K562 (cell line): ENCODE data around the gene VEGFA. TPM values are rescaled to one million over a fixed set of nuclear protein-coding genes. Genes with fewer than 3 reads are reported as not detected.

Source experiments
- ELF1 ChIP-seq: fragments of 200-800 bp; sonication (Bioruptor generic); IDR thresholded peaks from 2 replicates; pipeline ENCODE4 v1.6.1; 2016; ENCODE audit warnings: missing genetic modification characterization, missing compliant biosample characterization
- HDAC3 ChIP-seq: fragments of 450-650 bp; IDR thresholded peaks from 2 replicates; pipeline ENCODE4 v1.6.1; 2018; ENCODE audit warnings: borderline replicate concordance, mild to moderate bottlenecking, moderate library complexity; ENCODE audit not compliant: partially characterized antibody
- HDAC6 ChIP-seq: IDR thresholded peaks from 2 replicates; pipeline ENCODE4 v1.6.1; 2012; ENCODE audit warnings: low read depth, mild to moderate bottlenecking, control low read depth, inconsistent platforms, low read length, moderate library complexity
- POLR2AphosphoS5 ChIP-seq: IDR thresholded peaks from 2 replicates; pipeline ENCODE4 v1.6.1; 2011; ENCODE audit warnings: mild to moderate bottlenecking, low read depth, low read length, moderate library complexity; ENCODE audit not compliant: control insufficient read depth, insufficient read depth
- ZFP1 ChIP-seq: fragments of 450-650 bp; formaldehyde crosslinking; IDR thresholded peaks from 2 replicates; pipeline ENCODE4 v1.4.0; 2020; ENCODE audit warnings: mild to moderate bottlenecking, mixed read lengths
- ZNF263 ChIP-seq: sonication (generic); formaldehyde crosslinking; IDR thresholded peaks from 2 replicates; pipeline ENCODE4 v1.8.0; 2022; ENCODE audit warnings: mild to moderate bottlenecking, missing genetic modification reagents, borderline replicate concordance
- ZNF551 ChIP-seq: fragments of 250-450 bp; sonication (Bioruptor Pico); IDR thresholded peaks from 2 replicates; pipeline ENCODE4 v1.5.0; 2021; ENCODE audit warnings: mild to moderate bottlenecking, moderate library complexity
- ZNF583 ChIP-seq: fragments of 250-450 bp; sonication (Bioruptor Pico); IDR thresholded peaks from 2 replicates; pipeline ENCODE4 v1.4.0; 2020
- polyA plus RNA-seq, 8 experiments: library from polyadenylated mRNA; depleted of rRNA in 4 of 8; stranded (reverse) in 5 of 8; unstranded in 3 of 8; fragments of >200 nt; fragmentation: Nextera tagmentation in 2 of 8; fragmentation: Illumina TruSeq in 1 of 8; extraction: Ambion mirVana in 2 of 8; extraction: Trizol in 1 of 8; gene quantifications; 2 replicates each; pipeline versions ENCODE4 v1.2.1 to v1.2.3, GENCODE V29; 2011 to 2014; ENCODE audit warnings: inconsistent platforms in 1 of 8, missing spikeins in 1 of 8
- total RNA-seq, 7 experiments: library from RNA; depleted of rRNA in 6 of 7; stranded (reverse); fragments of >200 nt in 6 of 7; fragmentation: Illumina TruSeq in 2 of 7; extraction: Trizol in 2 of 7; gene quantifications; 2 replicates each; pipeline versions ENCODE4 v1.2.1 to v1.2.3, GENCODE V29; 2011 to 2021; ENCODE audit warnings: low replicate concordance in 1 of 7
- TF ChIP-seq, protein P1 (sequence below): fragments of 450-650 bp; formaldehyde crosslinking; IDR thresholded peaks from 2 replicates; pipeline ENCODE4 v1.4.0; 2020; ENCODE audit warnings: mild to moderate bottlenecking
- TF ChIP-seq, protein P2 (sequence below), 2 experiments: IDR thresholded peaks in 1 of 2; conservative IDR thresholded peaks in 1 of 2; 2 replicates each; pipeline ENCODE4 v1.6.1; 2016; ENCODE audit warnings: low read depth in 2 of 2, mild to moderate bottlenecking in 1 of 2, missing compliant biosample characterization in 1 of 2, missing genetic modification characterization in 1 of 2, moderate library complexity in 1 of 2
- TF ChIP-seq, protein P3 (sequence below): fragments of 250-450 bp; sonication (Bioruptor Pico); IDR thresholded peaks from 2 replicates; pipeline ENCODE4 v1.8.0; 2022; ENCODE audit warnings: inconsistent platforms
- TF ChIP-seq, protein P4 (sequence below), 2 experiments: fragments of 450-650 bp; IDR thresholded peaks; 2 replicates each; pipeline ENCODE4 v1.6.1; 2016
- TF ChIP-seq, protein P5 (sequence below): fragments of 450-650 bp; formaldehyde crosslinking; IDR thresholded peaks from 2 replicates; pipeline ENCODE4 v1.4.0; 2022; ENCODE audit warnings: missing genetic modification characterization
- TF ChIP-seq, protein P6 (sequence below): IDR thresholded peaks from 3 replicates; pipeline ENCODE4 v1.6.1; 2011; ENCODE audit warnings: borderline replicate concordance, mild to moderate bottlenecking, moderate library complexity; ENCODE audit not compliant: insufficient read length; ENCODE audit errors: extremely low read depth

The VEGFA gene
- total and polyA plus RNA-seq, 9 of the 15 experiments (the other 6 are each of a cell fraction or from before 2014, with no cell fraction given), result 14.0 to 271 (median 124) TPM

DNA sequence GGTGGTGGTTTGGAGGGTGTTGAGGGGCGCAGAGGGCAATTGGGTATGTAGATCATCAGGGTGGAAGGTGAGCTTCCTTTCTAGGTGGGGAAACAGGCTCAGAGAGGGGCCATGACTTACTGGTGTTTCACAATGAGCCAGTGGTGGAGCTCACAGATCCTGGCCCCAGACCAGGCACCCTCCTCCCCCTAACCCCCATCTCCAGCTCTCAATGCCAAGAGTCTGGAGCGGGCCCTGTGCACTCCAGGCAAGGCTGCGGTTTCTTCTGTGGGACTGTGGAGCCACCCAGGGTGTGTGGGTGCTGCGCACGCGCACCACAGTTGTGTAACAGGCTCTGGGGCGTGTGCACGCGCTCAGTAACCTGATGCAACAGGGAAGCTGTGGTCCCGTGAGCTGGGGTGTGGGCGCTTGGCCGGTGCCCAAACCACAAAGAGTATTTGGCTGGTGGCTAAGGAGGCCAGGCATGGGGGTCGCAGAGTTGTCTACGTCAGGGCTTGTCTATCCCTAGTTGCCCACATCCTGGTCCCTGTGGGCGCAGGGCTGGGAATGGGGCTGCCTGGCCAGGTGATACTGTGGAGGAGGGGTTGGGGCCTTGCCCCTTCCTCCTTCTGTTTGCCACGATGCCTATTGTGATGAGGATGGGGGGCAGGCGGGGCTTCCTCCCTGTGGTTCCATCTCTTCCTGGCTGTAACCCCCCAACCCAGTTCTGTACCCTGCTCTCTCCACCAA lies 44.9 kb upstream of the VEGFA start (continued):
- TF ChIP-seq, protein P1, sequence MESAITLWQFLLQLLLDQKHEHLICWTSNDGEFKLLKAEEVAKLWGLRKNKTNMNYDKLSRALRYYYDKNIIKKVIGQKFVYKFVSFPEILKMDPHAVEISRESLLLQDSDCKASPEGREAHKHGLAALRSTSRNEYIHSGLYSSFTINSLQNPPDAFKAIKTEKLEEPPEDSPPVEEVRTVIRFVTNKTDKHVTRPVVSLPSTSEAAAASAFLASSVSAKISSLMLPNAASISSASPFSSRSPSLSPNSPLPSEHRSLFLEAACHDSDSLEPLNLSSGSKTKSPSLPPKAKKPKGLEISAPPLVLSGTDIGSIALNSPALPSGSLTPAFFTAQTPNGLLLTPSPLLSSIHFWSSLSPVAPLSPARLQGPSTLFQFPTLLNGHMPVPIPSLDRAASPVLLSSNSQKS (CRISPR knock-in tag), result no peak
- no peak for TF ChIP-seq ZNF551 (CRISPR knock-in tag)
- TF ChIP-seq ZNF263, result no peak; the same call in 1 of the 2 replicates
- TF ChIP-seq, protein P2, sequence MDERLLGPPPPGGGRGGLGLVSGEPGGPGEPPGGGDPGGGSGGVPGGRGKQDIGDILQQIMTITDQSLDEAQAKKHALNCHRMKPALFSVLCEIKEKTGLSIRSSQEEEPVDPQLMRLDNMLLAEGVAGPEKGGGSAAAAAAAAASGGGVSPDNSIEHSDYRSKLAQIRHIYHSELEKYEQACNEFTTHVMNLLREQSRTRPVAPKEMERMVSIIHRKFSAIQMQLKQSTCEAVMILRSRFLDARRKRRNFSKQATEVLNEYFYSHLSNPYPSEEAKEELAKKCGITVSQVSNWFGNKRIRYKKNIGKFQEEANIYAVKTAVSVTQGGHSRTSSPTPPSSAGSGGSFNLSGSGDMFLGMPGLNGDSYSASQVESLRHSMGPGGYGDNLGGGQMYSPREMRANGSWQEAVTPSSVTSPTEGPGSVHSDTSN (CRISPR knock-in tag; IDR thresholded peaks at IDR 0.05; ENCODE audit: low read depth), result no peak
- TF ChIP-seq, protein P2 (tag; conservative IDR thresholded peaks at IDR 0.05; ENCODE audit: low read depth), result no peak
- TF ChIP-seq, protein P3, sequence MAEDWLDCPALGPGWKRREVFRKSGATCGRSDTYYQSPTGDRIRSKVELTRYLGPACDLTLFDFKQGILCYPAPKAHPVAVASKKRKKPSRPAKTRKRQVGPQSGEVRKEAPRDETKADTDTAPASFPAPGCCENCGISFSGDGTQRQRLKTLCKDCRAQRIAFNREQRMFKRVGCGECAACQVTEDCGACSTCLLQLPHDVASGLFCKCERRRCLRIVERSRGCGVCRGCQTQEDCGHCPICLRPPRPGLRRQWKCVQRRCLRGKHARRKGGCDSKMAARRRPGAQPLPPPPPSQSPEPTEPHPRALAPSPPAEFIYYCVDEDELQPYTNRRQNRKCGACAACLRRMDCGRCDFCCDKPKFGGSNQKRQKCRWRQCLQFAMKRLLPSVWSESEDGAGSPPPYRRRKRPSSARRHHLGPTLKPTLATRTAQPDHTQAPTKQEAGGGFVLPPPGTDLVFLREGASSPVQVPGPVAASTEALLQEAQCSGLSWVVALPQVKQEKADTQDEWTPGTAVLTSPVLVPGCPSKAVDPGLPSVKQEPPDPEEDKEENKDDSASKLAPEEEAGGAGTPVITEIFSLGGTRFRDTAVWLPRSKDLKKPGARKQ (CRISPR knock-in tag), result no peak
- no peak for TF ChIP-seq HDAC6
- peak; percentile 89 for TF ChIP-seq HDAC3
- TF ChIP-seq ELF1 (tag), result peak; percentile 60
- 0 out of 2 replicates have a peak, but pooled peaks have one; percentile 10 for TF ChIP-seq ZNF583
- no peak for TF ChIP-seq ZFP1 (CRISPR knock-in tag)
- TF ChIP-seq, protein P4, sequence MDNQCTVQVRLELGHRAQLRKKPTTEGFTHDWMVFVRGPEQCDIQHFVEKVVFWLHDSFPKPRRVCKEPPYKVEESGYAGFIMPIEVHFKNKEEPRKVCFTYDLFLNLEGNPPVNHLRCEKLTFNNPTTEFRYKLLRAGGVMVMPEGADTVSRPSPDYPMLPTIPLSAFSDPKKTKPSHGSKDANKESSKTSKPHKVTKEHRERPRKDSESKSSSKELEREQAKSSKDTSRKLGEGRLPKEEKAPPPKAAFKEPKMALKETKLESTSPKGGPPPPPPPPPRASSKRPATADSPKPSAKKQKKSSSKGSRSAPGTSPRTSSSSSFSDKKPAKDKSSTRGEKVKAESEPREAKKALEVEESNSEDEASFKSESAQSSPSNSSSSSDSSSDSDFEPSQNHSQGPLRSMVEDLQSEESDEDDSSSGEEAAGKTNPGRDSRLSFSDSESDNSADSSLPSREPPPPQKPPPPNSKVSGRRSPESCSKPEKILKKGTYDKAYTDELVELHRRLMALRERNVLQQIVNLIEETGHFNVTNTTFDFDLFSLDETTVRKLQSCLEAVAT (IDR thresholded peaks at IDR 0.05), result peak in 1 of 2 experiments; percentile 98; a peak in 2 of 4 replicates
- TF ChIP-seq POLR2AphosphoS5, result peak; percentile 70
- TF ChIP-seq, protein P5, sequence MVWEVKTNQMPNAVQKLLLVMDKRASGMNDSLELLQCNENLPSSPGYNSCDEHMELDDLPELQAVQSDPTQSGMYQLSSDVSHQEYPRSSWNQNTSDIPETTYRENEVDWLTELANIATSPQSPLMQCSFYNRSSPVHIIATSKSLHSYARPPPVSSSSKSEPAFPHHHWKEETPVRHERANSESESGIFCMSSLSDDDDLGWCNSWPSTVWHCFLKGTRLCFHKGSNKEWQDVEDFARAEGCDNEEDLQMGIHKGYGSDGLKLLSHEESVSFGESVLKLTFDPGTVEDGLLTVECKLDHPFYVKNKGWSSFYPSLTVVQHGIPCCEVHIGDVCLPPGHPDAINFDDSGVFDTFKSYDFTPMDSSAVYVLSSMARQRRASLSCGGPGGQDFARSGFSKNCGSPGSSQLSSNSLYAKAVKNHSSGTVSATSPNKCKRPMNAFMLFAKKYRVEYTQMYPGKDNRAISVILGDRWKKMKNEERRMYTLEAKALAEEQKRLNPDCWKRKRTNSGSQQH (CRISPR knock-in tag), result no peak
- TF ChIP-seq, protein P6, sequence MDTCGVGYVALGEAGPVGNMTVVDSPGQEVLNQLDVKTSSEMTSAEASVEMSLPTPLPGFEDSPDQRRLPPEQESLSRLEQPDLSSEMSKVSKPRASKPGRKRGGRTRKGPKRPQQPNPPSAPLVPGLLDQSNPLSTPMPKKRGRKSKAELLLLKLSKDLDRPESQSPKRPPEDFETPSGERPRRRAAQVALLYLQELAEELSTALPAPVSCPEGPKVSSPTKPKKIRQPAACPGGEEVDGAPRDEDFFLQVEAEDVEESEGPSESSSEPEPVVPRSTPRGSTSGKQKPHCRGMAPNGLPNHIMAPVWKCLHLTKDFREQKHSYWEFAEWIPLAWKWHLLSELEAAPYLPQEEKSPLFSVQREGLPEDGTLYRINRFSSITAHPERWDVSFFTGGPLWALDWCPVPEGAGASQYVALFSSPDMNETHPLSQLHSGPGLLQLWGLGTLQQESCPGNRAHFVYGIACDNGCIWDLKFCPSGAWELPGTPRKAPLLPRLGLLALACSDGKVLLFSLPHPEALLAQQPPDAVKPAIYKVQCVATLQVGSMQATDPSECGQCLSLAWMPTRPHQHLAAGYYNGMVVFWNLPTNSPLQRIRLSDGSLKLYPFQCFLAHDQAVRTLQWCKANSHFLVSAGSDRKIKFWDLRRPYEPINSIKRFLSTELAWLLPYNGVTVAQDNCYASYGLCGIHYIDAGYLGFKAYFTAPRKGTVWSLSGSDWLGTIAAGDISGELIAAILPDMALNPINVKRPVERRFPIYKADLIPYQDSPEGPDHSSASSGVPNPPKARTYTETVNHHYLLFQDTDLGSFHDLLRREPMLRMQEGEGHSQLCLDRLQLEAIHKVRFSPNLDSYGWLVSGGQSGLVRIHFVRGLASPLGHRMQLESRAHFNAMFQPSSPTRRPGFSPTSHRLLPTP, result no peak
